H1 (cell line): Measurements from ENCODE around the gene COL8A2. TPM values are rescaled to one million over a fixed set of nuclear protein-coding genes. Genes with fewer than 3 reads are reported as not detected.
A peak's percentile ranks its signal among the peaks of the same experiment; 100 is the strongest.

Source experiments
- CTCF ChIA-PET: fragments of 300-600 bp; sonication (Branson Sonifier 250); formaldehyde crosslinking; loops from one replicate; lab custom pipeline; 2021; ENCODE audit not compliant: partially characterized antibody; lab: Charles Lee
- POLR2A ChIA-PET: fragments of 300-600 bp; sonication (Branson Sonifier 250); formaldehyde crosslinking; loops from one replicate; lab custom pipeline; 2021; ENCODE audit warnings: inconsistent platforms; ENCODE audit not compliant: partially characterized antibody; lab: Charles Lee
- DNase-seq, 2 experiments: peaks; one replicate each; pipeline versions ENCODE4 v3.0.0 to v3.0.0-alpha.2; 2010 to 2022; ENCODE audit warnings: low spot score in 2 of 2, low read depth in 1 of 2, mixed read lengths in 1 of 2
- FAIRE-seq: peaks from 2 replicates; lab custom pipeline; 2011; peaks lifted over from hg19 to GRCh38; lab: Jason Lieb, UNC
- H2AFZ ChIP-seq: 2 replicates; pipeline ENCODE4 v1.8.1; 2012; ENCODE audit warnings: low read length, inconsistent platforms
- H2AK5ac ChIP-seq: 2 replicates; pipeline ENCODE4 v1.6.1; 2013; ENCODE audit warnings: low read depth, low read length
- H2BK120ac ChIP-seq: replicated peaks from 2 replicates; pipeline ENCODE3; 2013; ENCODE audit warnings: low read depth, low read length, inconsistent platforms
- H2BK12ac ChIP-seq: 2 replicates; pipeline ENCODE4 v1.6.1; 2013; ENCODE audit warnings: low read depth, low read length
- H2BK15ac ChIP-seq: 2 replicates; pipeline ENCODE4 v1.6.1; 2013; ENCODE audit warnings: low read length
- H2BK20ac ChIP-seq: 2 replicates; pipeline ENCODE4 v1.6.1; 2013; ENCODE audit warnings: low read length
- H2BK5ac ChIP-seq: 2 replicates; pipeline ENCODE4 v1.6.1; 2013; ENCODE audit warnings: low read depth, low read length
- H3K14ac ChIP-seq: 2 replicates; pipeline ENCODE4 v1.6.1; 2013; ENCODE audit warnings: inconsistent platforms; ENCODE audit not compliant: insufficient read length
- H3K18ac ChIP-seq: 2 replicates; pipeline ENCODE4 v1.6.1; 2013; ENCODE audit warnings: low read length; ENCODE audit errors: extremely low read depth
- H3K23ac ChIP-seq: 2 replicates; pipeline ENCODE4 v1.6.1; 2013; ENCODE audit warnings: inconsistent platforms; ENCODE audit not compliant: insufficient read length
- H3K23me2 ChIP-seq: 2 replicates; pipeline ENCODE4 v1.6.1; 2013; ENCODE audit warnings: low read depth, low read length
- H3K27ac ChIP-seq: 2 replicates; pipeline ENCODE4 v1.6.1; 2011; ENCODE audit warnings: low read depth, low read length, inconsistent platforms
- H3K27me3 ChIP-seq, 4 experiments: replicated peaks in 1 of 4; 1 replicate in 1 of 4; 2 replicates in 3 of 4; pipeline versions ENCODE4 v1.6.1 to v1.8.1; 2011 to 2013; ENCODE audit warnings: low read length in 3 of 4, mild to moderate bottlenecking in 3 of 4, inconsistent platforms in 2 of 4, mixed read lengths in 2 of 4, moderate library complexity in 1 of 4; ENCODE audit not compliant: control insufficient read depth in 3 of 4, insufficient read depth in 3 of 4; ENCODE audit errors: extremely low read depth in 1 of 4
- H3K36me3 ChIP-seq, 4 experiments: 2 replicates each; pipeline versions ENCODE4 v1.6.1 to v1.8.1; 2011 to 2013; ENCODE audit warnings: mild to moderate bottlenecking in 4 of 4, low read length in 3 of 4, moderate library complexity in 2 of 4, control low read depth in 1 of 4, inconsistent platforms in 1 of 4; ENCODE audit not compliant: insufficient read depth in 4 of 4, control insufficient read depth in 2 of 4
- H3K4ac ChIP-seq: replicated peaks from 2 replicates; pipeline ENCODE3; 2013; ENCODE audit warnings: low read length, low read depth, mixed read lengths, inconsistent platforms; ENCODE audit not compliant: insufficient read length
- H3K4me1 ChIP-seq, 4 experiments: replicated peaks in 1 of 4; 1 replicate in 1 of 4; 2 replicates in 3 of 4; pipeline versions ENCODE4 v1.6.1 to v1.8.1; 2011 to 2013; ENCODE audit warnings: low read length in 3 of 4, inconsistent platforms in 2 of 4, mixed read lengths in 1 of 4; ENCODE audit not compliant: insufficient read depth in 4 of 4, control insufficient read depth in 3 of 4
- H3K4me2 ChIP-seq, 2 experiments: 2 replicates each; pipeline versions ENCODE4 v1.6.1 to v1.8.1; 2011 to 2013; ENCODE audit warnings: low read depth in 2 of 2, low read length in 2 of 2, control low read depth in 1 of 2, inconsistent platforms in 1 of 2, mild to moderate bottlenecking in 1 of 2; ENCODE audit not compliant: insufficient read depth in 1 of 2
- H3K4me3 ChIP-seq, 4 experiments: fragments of 200-600, 300-600 bp in 1 of 4; sonication (generic), shearing (Covaris generic), sonication (Bioruptor Twin) in 1 of 4; 2 replicates each; pipeline versions ENCODE4 v1.5.1 to v1.8.1; 2011 to 2016; ENCODE audit warnings: low read length in 4 of 4, low read depth in 3 of 4, control low read depth in 2 of 4, inconsistent platforms in 2 of 4, mild to moderate bottlenecking in 2 of 4, mixed read lengths in 1 of 4, moderate library complexity in 1 of 4; ENCODE audit not compliant: insufficient read depth in 2 of 4; ENCODE audit errors: extremely low read depth in 1 of 4
- H3K56ac ChIP-seq: replicated peaks from 2 replicates; pipeline ENCODE3; 2013; ENCODE audit warnings: low read depth, mild to moderate bottlenecking, mixed read lengths, low read length, inconsistent platforms; ENCODE audit not compliant: insufficient read length
- H3K79me1 ChIP-seq: 2 replicates; pipeline ENCODE4 v1.6.1; 2013; ENCODE audit warnings: low read depth, low read length, control low read depth
- H3K79me2 ChIP-seq, 2 experiments: 2 replicates each; pipeline versions ENCODE4 v1.6.1 to v1.8.1; 2012 to 2013; ENCODE audit warnings: low read length in 2 of 2, mild to moderate bottlenecking in 2 of 2, inconsistent platforms in 1 of 2; ENCODE audit not compliant: insufficient read depth in 2 of 2, control insufficient read depth in 1 of 2
- H3K9ac ChIP-seq, 4 experiments: replicated peaks in 1 of 4; 1 replicate in 1 of 4; 2 replicates in 3 of 4; pipeline versions ENCODE4 v1.6.1 to v1.8.1; 2011 to 2013; ENCODE audit warnings: low read depth in 3 of 4, low read length in 3 of 4, control low read depth in 2 of 4, mild to moderate bottlenecking in 2 of 4, moderate library complexity in 2 of 4, inconsistent platforms in 1 of 4; ENCODE audit errors: extremely low read depth in 1 of 4
- H3K9me3 ChIP-seq, 2 experiments: 2 replicates each; pipeline versions ENCODE4 v1.6.1 to v1.8.1; 2012 to 2013; ENCODE audit warnings: mild to moderate bottlenecking in 2 of 2, moderate library complexity in 2 of 2, control low read depth in 1 of 2, inconsistent platforms in 1 of 2, low read depth in 1 of 2, low read length in 1 of 2, mixed read lengths in 1 of 2; ENCODE audit not compliant: insufficient read depth in 2 of 2
- H4K20me1 ChIP-seq, 2 experiments: replicated peaks in 1 of 2; 2 replicates each; pipeline versions ENCODE3 to v1.8.1; 2011 to 2013; ENCODE audit warnings: inconsistent platforms in 2 of 2, low read length in 2 of 2, mild to moderate bottlenecking in 1 of 2; ENCODE audit not compliant: insufficient read depth in 2 of 2, control insufficient read depth in 1 of 2
- H4K5ac ChIP-seq: 2 replicates; pipeline ENCODE4 v1.6.1; 2013; ENCODE audit warnings: low read length, low read depth, mixed read lengths, inconsistent platforms; ENCODE audit not compliant: insufficient read length
- H4K8ac ChIP-seq: 2 replicates; pipeline ENCODE4 v1.8.0; 2013; ENCODE audit warnings: mild to moderate bottlenecking, moderate library complexity, low read length, inconsistent platforms; ENCODE audit not compliant: insufficient read depth; ENCODE audit errors: extremely low read depth
- H4K91ac ChIP-seq: replicated peaks from 2 replicates; pipeline ENCODE3; 2013; ENCODE audit warnings: low read length, mixed read lengths, inconsistent platforms; ENCODE audit not compliant: insufficient read length
- BCL11A ChIP-seq, 2 experiments: IDR thresholded peaks; one replicate each; pipeline ENCODE4 v1.6.1; 2011; ENCODE audit warnings: low read depth in 2 of 2, low read length in 2 of 2, mild to moderate bottlenecking in 2 of 2
- CEBPB ChIP-seq: IDR thresholded peaks from 2 replicates; pipeline ENCODE4 v1.6.1; 2012; ENCODE audit warnings: low read depth, low read length
- CHD1 ChIP-seq: IDR thresholded peaks from 2 replicates; pipeline ENCODE4 v1.6.1; 2012; ENCODE audit warnings: low read depth, low read length, improper control_type of control experiment
- JUND ChIP-seq: IDR thresholded peaks from 2 replicates; pipeline ENCODE4 v1.6.1; 2011; ENCODE audit warnings: mild to moderate bottlenecking, improper control_type of control experiment, low read length
- MAFK ChIP-seq: IDR thresholded peaks from 2 replicates; pipeline ENCODE4 v1.6.1; 2012; ENCODE audit warnings: low read depth, mild to moderate bottlenecking, improper control_type of control experiment, low read length
- PHF8 ChIP-seq: fragments of 200-600 bp; sonication (generic); conservative IDR thresholded peaks from 2 replicates; pipeline ENCODE4 v1.7.1; 2012; ENCODE audit warnings: low read depth, mild to moderate bottlenecking, inconsistent platforms, low read length, moderate library complexity
- POLR2A ChIP-seq, 2 experiments: IDR thresholded peaks; 1 replicate in 1 of 2; 2 replicates in 1 of 2; pipeline ENCODE4 v1.6.1; 2011; ENCODE audit warnings: low read depth in 2 of 2, low read length in 2 of 2, mild to moderate bottlenecking in 2 of 2; ENCODE audit errors: control extremely low read depth in 1 of 2
- RAD21 ChIP-seq, 2 experiments: IDR thresholded peaks in 1 of 2; conservative IDR thresholded peaks in 1 of 2; 2 replicates each; pipeline ENCODE4 v1.6.1; 2011; ENCODE audit warnings: low read depth in 2 of 2, low read length in 2 of 2, improper control_type of control experiment in 1 of 2, inconsistent platforms in 1 of 2, mild to moderate bottlenecking in 1 of 2, moderate library complexity in 1 of 2
- RNF2 ChIP-seq: fragments of 200-900, 300-1000 bp; sonication (generic); IDR thresholded peaks from 2 replicates; pipeline ENCODE4 v1.7.1; 2016; ENCODE audit warnings: borderline replicate concordance, low read depth, mild to moderate bottlenecking, antibody characterized with exemption, low read length; ENCODE audit not compliant: poor library complexity, severe bottlenecking; ENCODE audit errors: missing control alignments
- SP4 ChIP-seq: IDR thresholded peaks from 2 replicates; pipeline ENCODE4 v1.6.1; 2012; ENCODE audit warnings: low read length, inconsistent platforms
- WGBS, 2 experiments: shearing (Covaris generic) in 1 of 2; methylation state at CpG; one replicate each; pipeline versions ENCODE4 v1.1.6 to v1.1.7; 2013 to 2015; ENCODE audit warnings: low lambda C conversion rate in 2 of 2, mixed read lengths in 2 of 2, inconsistent platforms in 1 of 2, low coverage in 1 of 2, missing lambda C conversion rate in 1 of 2; ENCODE audit not compliant: insufficient replicate concordance in 2 of 2, insufficient coverage in 1 of 2, insufficient read length in 1 of 2; ENCODE audit errors: extremely low coverage in 1 of 2, missing lambda C conversion rate in 1 of 2; 5-methylcytosine and 5-hydroxymethylcytosine counted together
- polyA plus RNA-seq, 7 experiments: library from polyadenylated mRNA; depleted of rRNA in 3 of 7; stranded (reverse) in 5 of 7; unstranded in 2 of 7; fragments of >200 nt in 5 of 7; fragments of 200-250 nt in 2 of 7; gene quantifications; 1 replicate in 5 of 7; 2 replicates in 1 of 7; 4 replicates in 1 of 7; pipeline versions ENCODE4 v1.2.1 to v1.2.3, GENCODE V29; 2011 to 2013; ENCODE audit warnings: missing spikeins in 2 of 7, mixed read lengths in 2 of 7
- total RNA-seq: library from RNA; stranded (reverse); fragmentation: NEBNext Ultra II Directional; extraction: Animal tissue kit (Norgen Biotek cat#: 25700); gene quantifications from 2 replicates; pipeline ENCODE4 v1.2.1, GENCODE V29; 2021
- TF ChIP-seq, protein P1 (sequence below): IDR thresholded peaks from 2 replicates; pipeline ENCODE4 v1.6.1; 2012; ENCODE audit warnings: low read length, inconsistent platforms
- TF ChIP-seq, protein P2 (sequence below): IDR thresholded peaks from 2 replicates; pipeline ENCODE4 v1.6.1; 2012; ENCODE audit warnings: inconsistent platforms

The COL8A2 gene
- total and polyA plus RNA-seq, 2 of the 8 experiments (the other 6 are each of a cell fraction or from before 2014, with no cell fraction given), result 2.1 to 2.8 TPM

GRCh38 chr1:36123356-36123755 lies 1.7 kb downstream of the COL8A2 start:
- Histone ChIP-seq H4K5ac (no peak overlapping the region), H2BK5ac (no peak overlapping the region), H3K4me2 (no peak overlapping the region), H3K9me3 (no peaks in the 10 kb centered on the region), H3K4me1 (peaks cover 0 to 13% (median 6%) of the 10 kb centered on the region in 4 experiments; a peak in 6 of 7 replicates), H3K4me3 (no peak overlapping the region), H3K18ac (no peak overlapping the region), H4K8ac (no peak overlapping the region), H3K23me2 (peaks cover 16% of the 10 kb centered on the region; the same call in 1 of the 2 replicates), H4K20me1 (peaks cover 0 to 5% of the 10 kb centered on the region in 2 experiments), H3K27me3 (peaks cover 16 to 38% (median 30%) of the 10 kb centered on the region in 4 experiments), H2BK15ac (no peak overlapping the region), H2AFZ (no peak overlapping the region), H3K79me2 (no peaks in the 10 kb centered on the region), H2BK120ac (no peak overlapping the region), H3K36me3 (no peaks in the 10 kb centered on the region), H3K14ac (no peak overlapping the region), H3K56ac (no peak overlapping the region), H3K23ac (no peak overlapping the region), H2AK5ac (no peak overlapping the region), H3K79me1 (no peaks in the 10 kb centered on the region), H4K91ac (no peak overlapping the region), H2BK20ac (no peak overlapping the region), H3K9ac (no peak overlapping the region), H3K4ac (no peak overlapping the region), H2BK12ac (peak overlapping the region; percentile 42; the same call in 1 of the 2 replicates), H3K27ac (no peak overlapping the region)
- DNase-seq (no peak), FAIRE-seq (no peak)
- 89% methylated on average over 8 of the region's 8 CpGs; no CpG with 5 or more reads in 1 of the 2 experiments for WGBS, 2 experiments
- ChIA-PET POLR2A (no interaction called here), CTCF (interaction anchor here (0.8 to 3.2 kb wide), 7 partner anchors 9 to 38 kb away, joined by 3 to 15 read pairs (median 4); no protein-coding TSS in a partner anchor)
- TF ChIP-seq, protein P1, sequence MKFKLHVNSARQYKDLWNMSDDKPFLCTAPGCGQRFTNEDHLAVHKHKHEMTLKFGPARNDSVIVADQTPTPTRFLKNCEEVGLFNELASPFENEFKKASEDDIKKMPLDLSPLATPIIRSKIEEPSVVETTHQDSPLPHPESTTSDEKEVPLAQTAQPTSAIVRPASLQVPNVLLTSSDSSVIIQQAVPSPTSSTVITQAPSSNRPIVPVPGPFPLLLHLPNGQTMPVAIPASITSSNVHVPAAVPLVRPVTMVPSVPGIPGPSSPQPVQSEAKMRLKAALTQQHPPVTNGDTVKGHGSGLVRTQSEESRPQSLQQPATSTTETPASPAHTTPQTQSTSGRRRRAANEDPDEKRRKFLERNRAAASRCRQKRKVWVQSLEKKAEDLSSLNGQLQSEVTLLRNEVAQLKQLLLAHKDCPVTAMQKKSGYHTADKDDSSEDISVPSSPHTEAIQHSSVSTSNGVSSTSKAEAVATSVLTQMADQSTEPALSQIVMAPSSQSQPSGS, result no peak
- TF ChIP-seq MAFK (no peak), POLR2A (IDR thresholded peaks at IDR 0.05; ENCODE audit: control extremely low read depth in 1 of 2, low read depth in 2 of 2, low read length in 2 of 2) (no peak), JUND (no peak), CHD1 (no peak), SP4 (no peak), RNF2 (no peak), CEBPB (no peak), BCL11A (IDR thresholded peaks at IDR 0.05; ENCODE audit: low read depth in 2 of 2, low read length in 2 of 2) (no peak), PHF8 (no peak), RAD21 (IDR thresholded peaks at IDR 0.05 in 1 of 2, conservative IDR thresholded peaks at IDR 0.05 in 1 of 2; ENCODE audit: low read depth in 2 of 2, low read length in 2 of 2) (no peak)
- TF ChIP-seq, protein P2, sequence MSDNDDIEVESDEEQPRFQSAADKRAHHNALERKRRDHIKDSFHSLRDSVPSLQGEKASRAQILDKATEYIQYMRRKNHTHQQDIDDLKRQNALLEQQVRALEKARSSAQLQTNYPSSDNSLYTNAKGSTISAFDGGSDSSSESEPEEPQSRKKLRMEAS, result no peak
